GM12891 (cell line): ENCODE measurements around the gene TRPM3.

Source experiments
- PAX5 ChIP-seq: IDR thresholded peaks from 2 replicates; pipeline ENCODE4 v1.6.1; 2011; ENCODE audit warnings: low read length, moderate library complexity, mild to moderate bottlenecking; ENCODE audit not compliant: insufficient read depth, severe bottlenecking
- POLR2A ChIP-seq: IDR thresholded peaks from 2 replicates; pipeline ENCODE4 v1.6.1; 2011; ENCODE audit warnings: low read depth, low read length, control low read depth
- POLR2AphosphoS5 ChIP-seq: IDR thresholded peaks from 2 replicates; pipeline ENCODE4 v1.6.1; 2011; ENCODE audit warnings: low read depth, low read length, control low read depth
- POU2F2 ChIP-seq: IDR thresholded peaks from 2 replicates; pipeline ENCODE4 v1.6.1; 2011; ENCODE audit warnings: low read depth, mild to moderate bottlenecking, control low read depth, low read length, moderate library complexity
- SPI1 ChIP-seq: IDR thresholded peaks from 2 replicates; pipeline ENCODE4 v1.6.1; 2011; ENCODE audit warnings: low read depth, low read length, control low read depth
- TAF1 ChIP-seq: IDR thresholded peaks from 2 replicates; pipeline ENCODE4 v1.6.1; 2011; ENCODE audit warnings: low read depth, low read length, control low read depth

- TF ChIP-seq POLR2A (no peak), POLR2AphosphoS5 (no peak), SPI1 (no peak), PAX5 (no peak), TAF1 (no peak), POU2F2 (no peak)
Measured at GRCh38 chr9:70531311-70531710, 590.1 kb downstream of the TRPM3 start.
